Camera-type eye (tissue), 1 donor: ENCODE data around the gene GPR143. TPM values are rescaled to one million over a fixed set of nuclear protein-coding genes. Genes with fewer than 3 reads are reported as not detected.

Experiments
- total RNA-seq: library from RNA; depleted of rRNA; stranded (reverse); fragments of >200 nt; gene quantifications from one replicate; pipeline ENCODE4 v1.2.3, GENCODE V29; 2014

GPR143 gene
- 11.9 TPM for total RNA-seq

DNA sequence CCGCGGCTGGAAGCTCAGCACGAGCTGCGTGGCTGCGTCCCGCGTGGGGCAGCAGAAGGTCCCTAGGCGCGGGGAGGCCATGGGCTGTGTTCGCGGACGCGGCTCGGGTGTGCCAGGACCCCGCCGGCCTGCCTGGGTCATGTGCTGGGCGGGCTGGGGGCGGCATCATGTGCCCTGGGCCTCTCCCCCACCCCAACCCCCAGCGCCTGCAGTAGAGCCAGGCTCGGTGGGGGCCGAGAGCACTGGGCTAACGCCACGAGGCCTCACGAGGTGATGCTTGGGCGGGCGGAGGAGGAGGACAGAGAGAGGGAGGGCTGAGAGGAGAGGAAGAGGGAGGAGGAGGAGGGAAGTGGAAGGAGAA is at the start of gene GPR143:
TSS of gene GPR143 (minus strand) at position 111 of the 361 bp plus-strand sequence. CDS start at position 81, 30 bp downstream.

GRCh38 chrX:9785944-9786797 is 20.5 kb upstream of the GPR143 start, which contains the start of gene SHROOM2:
TSS of gene SHROOM2 (plus strand) at chrX:9786429. CDS start at chrX:9786546, 117 bp downstream.

Other genes starting within 250 kb of the GPR143 start
- gene SHROOM2, start 20.6 kb upstream of the GPR143 start, total RNA-seq: 23.6 TPM
- not detected for gene CLDN34, start 201.5 kb upstream of the GPR143 start, total RNA-seq